Heart left ventricle (tissue), 13 donors: Measurements from ENCODE around the gene HACE1.

Source experiments
- POLR2A ChIP-seq, 2 donors: fragments of 450-650 bp; IDR thresholded peaks; one replicate each; pipeline ENCODE4 v1.6.1; 2017; ENCODE audit warnings: antibody characterized with exemption in 2 of 2, mild to moderate bottlenecking in 2 of 2, moderate library complexity in 2 of 2
- TF ChIP-seq, protein P1 (sequence below), 12 donors: fragments of 200-600 bp; sonication (generic) in 4 of 12; IDR thresholded peaks; one replicate each; pipeline versions ENCODE4 v1.5.0 to v1.8.0; 2018 to 2022; ENCODE audit warnings: antibody characterized with exemption in 12 of 12, mild to moderate bottlenecking in 5 of 12
- donor health status: ischemic (EF 13 %, LVEDD 7.1; RV severe dilation, severe dysfunction).
- donor health status: DM: no; HTN: yes; CAD: no.
- donor health status: DM: no; HTN: no; CAD: no.
- donor health status: ischemic (EF 25% LVEDD 6.9; RV normal size, moderate dysfunction).
- donor health status: ischemic (EF 25% LVEDD 5.7; RV mildly dilated, moderate dysfunction).
- donor health status: ischemic (EF 35%, LVEDD 5.7; RV mildly dilated, moderate dysfunction).
- donor health status: nonischemic (EF 11% LVEDD 7.7; RV severe dilation, severe dysfunction).
- donor health status: DM: yes; HTN: yes; CAD: no.
- donor health status: PGD.
- donor health status: ischemic (EF 29% LVEDD 5.4; RV normal size, mild dysfunction).
- donor health status: nonischemic (EF 23%, LVEDD 6.1; RV moderate dilation, normal function).

DNA sequence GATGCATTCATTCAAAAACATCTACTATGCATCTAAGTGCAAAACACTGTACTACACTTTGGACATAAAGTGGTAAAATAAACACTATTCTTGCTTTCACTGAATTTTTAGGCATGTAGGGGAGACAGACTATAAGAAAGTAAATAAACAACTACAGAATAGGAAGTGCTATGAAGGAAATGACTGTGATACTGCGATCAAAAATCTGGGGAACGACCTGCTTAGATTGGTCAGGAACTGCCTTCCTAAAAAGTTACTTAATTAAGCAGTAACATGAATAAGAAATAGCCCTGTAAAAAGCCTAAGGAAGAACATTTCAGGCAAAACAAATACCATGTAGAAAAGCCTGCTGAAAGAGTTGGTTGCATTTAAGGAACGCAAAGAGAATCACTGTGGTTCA is 50.6 kb downstream of the HACE1 start:
- TF ChIP-seq, protein P1, sequence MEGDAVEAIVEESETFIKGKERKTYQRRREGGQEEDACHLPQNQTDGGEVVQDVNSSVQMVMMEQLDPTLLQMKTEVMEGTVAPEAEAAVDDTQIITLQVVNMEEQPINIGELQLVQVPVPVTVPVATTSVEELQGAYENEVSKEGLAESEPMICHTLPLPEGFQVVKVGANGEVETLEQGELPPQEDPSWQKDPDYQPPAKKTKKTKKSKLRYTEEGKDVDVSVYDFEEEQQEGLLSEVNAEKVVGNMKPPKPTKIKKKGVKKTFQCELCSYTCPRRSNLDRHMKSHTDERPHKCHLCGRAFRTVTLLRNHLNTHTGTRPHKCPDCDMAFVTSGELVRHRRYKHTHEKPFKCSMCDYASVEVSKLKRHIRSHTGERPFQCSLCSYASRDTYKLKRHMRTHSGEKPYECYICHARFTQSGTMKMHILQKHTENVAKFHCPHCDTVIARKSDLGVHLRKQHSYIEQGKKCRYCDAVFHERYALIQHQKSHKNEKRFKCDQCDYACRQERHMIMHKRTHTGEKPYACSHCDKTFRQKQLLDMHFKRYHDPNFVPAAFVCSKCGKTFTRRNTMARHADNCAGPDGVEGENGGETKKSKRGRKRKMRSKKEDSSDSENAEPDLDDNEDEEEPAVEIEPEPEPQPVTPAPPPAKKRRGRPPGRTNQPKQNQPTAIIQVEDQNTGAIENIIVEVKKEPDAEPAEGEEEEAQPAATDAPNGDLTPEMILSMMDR (IDR thresholded peaks at IDR 0.05), result no peak
- TF ChIP-seq POLR2A (IDR thresholded peaks at IDR 0.05), result no peak
